Keratinocyte (primary cell): ENCODE data around the gene S100A7A. TPM values are rescaled to one million over a fixed set of nuclear protein-coding genes. Genes with fewer than 3 reads are reported as not detected.

Experiments used
- DNase-seq: peaks from one replicate; pipeline ENCODE4 v3.0.0-alpha.2; 2011; ENCODE audit warnings: low read depth, missing footprints, low spot score
- FAIRE-seq: peaks from 2 replicates; lab custom pipeline; 2011; peaks lifted over from hg19 to GRCh38; lab: Jason Lieb, UNC
- H2AFZ ChIP-seq: 2 replicates; pipeline ENCODE4 v1.6.0; 2012; ENCODE audit warnings: low read length, control low read depth, inconsistent platforms; ENCODE audit not compliant: control insufficient read depth
- H3K27ac ChIP-seq: 2 replicates; pipeline ENCODE4 v1.5.1; 2011; ENCODE audit warnings: low read length; ENCODE audit not compliant: control insufficient read depth, insufficient read depth
- H3K27me3 ChIP-seq: 3 replicates; pipeline ENCODE4 v1.6.0; 2011; ENCODE audit warnings: low read length; ENCODE audit not compliant: control insufficient read depth, insufficient read depth; ENCODE audit errors: extremely low read depth
- H3K36me3 ChIP-seq, 2 experiments: 2 replicates in 1 of 2; 3 replicates in 1 of 2; pipeline ENCODE4 v1.5.1; 2011; ENCODE audit warnings: low read length in 2 of 2, mild to moderate bottlenecking in 1 of 2; ENCODE audit not compliant: control insufficient read depth in 2 of 2, insufficient read depth in 2 of 2; ENCODE audit errors: extremely low read depth in 1 of 2
- H3K4me1 ChIP-seq: 3 replicates; pipeline ENCODE4 v1.5.1; 2011; ENCODE audit warnings: low read length; ENCODE audit not compliant: control insufficient read depth, insufficient read depth; ENCODE audit errors: extremely low read depth
- H3K4me2 ChIP-seq: 3 replicates; pipeline ENCODE4 v1.6.0; 2011; ENCODE audit warnings: low read depth, low read length; ENCODE audit not compliant: control insufficient read depth, insufficient read depth; ENCODE audit errors: extremely low read depth
- H3K4me3 ChIP-seq, 3 experiments: fragments of 200-600 bp in 1 of 3; sonication (generic) in 1 of 3; 2 replicates in 2 of 3; 3 replicates in 1 of 3; pipeline ENCODE4 v1.5.1; 2011 to 2016; ENCODE audit warnings: low read length in 3 of 3, mild to moderate bottlenecking in 3 of 3, control low read depth in 2 of 3, inconsistent platforms in 1 of 3, low read depth in 1 of 3, mixed read lengths in 1 of 3, mixed run types in 1 of 3, moderate library complexity in 1 of 3; ENCODE audit not compliant: control insufficient read depth in 2 of 3, insufficient read depth in 2 of 3; ENCODE audit errors: extremely low read depth in 1 of 3
- H3K79me2 ChIP-seq: 2 replicates; pipeline ENCODE4 v1.6.0; 2012; ENCODE audit warnings: low read length; ENCODE audit not compliant: control insufficient read depth, insufficient read depth
- H3K9ac ChIP-seq: 3 replicates; pipeline ENCODE4 v1.6.0; 2011; ENCODE audit warnings: low read length; ENCODE audit not compliant: control insufficient read depth, insufficient read depth; ENCODE audit errors: extremely low read depth
- H3K9me1 ChIP-seq: 3 replicates; pipeline ENCODE4 v1.6.0; 2011; ENCODE audit warnings: low read length; ENCODE audit not compliant: control insufficient read depth, insufficient read depth; ENCODE audit errors: extremely low read depth
- H3K9me3 ChIP-seq: 2 replicates; pipeline ENCODE4 v1.5.1; 2012; ENCODE audit warnings: low read depth, low read length; ENCODE audit not compliant: control insufficient read depth
- H4K20me1 ChIP-seq: 3 replicates; pipeline ENCODE4 v1.6.0; 2011; ENCODE audit warnings: low read length; ENCODE audit not compliant: control insufficient read depth, insufficient read depth; ENCODE audit errors: extremely low read depth
- CTCF ChIP-seq, 3 experiments: IDR thresholded peaks in 1 of 3; conservative IDR thresholded peaks in 1 of 3; optimal IDR thresholded peaks in 1 of 3; 2 replicates in 2 of 3; 3 replicates in 1 of 3; pipeline versions ENCODE3 to v1.5.1; 2011; ENCODE audit warnings: low read length in 3 of 3, mild to moderate bottlenecking in 3 of 3, moderate library complexity in 2 of 3, control low read depth in 1 of 3, inconsistent platforms in 1 of 3; ENCODE audit not compliant: insufficient read depth in 2 of 3; ENCODE audit errors: extremely low read depth in 1 of 3
- EZH2 ChIP-seq: IDR thresholded peaks from one replicate; pipeline ENCODE4 v1.6.1; 2012; ENCODE audit warnings: inconsistent platforms, mild to moderate bottlenecking, low read length, moderate library complexity
- dilution Hi-C: fragments of 300-500 bp; cut with MboI; formaldehyde crosslinking; loops from one replicate; pipeline ENCODE4 v1.7.0; 2020; ENCODE audit warnings: low sequenced_read_pairs; ENCODE audit not compliant: extremely low pct_ligation_motif_present
- polyA plus RNA-seq, 5 experiments: library from polyadenylated mRNA; depleted of rRNA in 3 of 5; stranded (reverse) in 3 of 5; stranded (forward) in 1 of 5; unstranded in 1 of 5; fragments of >200 nt; gene quantifications; 1 replicate in 1 of 5; 2 replicates in 3 of 5; 3 replicates in 1 of 5; pipeline versions ENCODE4 v1.2.1 to v1.2.3, GENCODE V29; 2011 to 2012; ENCODE audit warnings: missing spikeins in 2 of 5, low read depth in 1 of 5, low replicate concordance in 1 of 5

S100A7A gene
- polyA plus RNA-seq, 1 donor (not counting 4 experiments of a cell fraction or from before 2014, with no cell fraction given), result not detected

DNA sequence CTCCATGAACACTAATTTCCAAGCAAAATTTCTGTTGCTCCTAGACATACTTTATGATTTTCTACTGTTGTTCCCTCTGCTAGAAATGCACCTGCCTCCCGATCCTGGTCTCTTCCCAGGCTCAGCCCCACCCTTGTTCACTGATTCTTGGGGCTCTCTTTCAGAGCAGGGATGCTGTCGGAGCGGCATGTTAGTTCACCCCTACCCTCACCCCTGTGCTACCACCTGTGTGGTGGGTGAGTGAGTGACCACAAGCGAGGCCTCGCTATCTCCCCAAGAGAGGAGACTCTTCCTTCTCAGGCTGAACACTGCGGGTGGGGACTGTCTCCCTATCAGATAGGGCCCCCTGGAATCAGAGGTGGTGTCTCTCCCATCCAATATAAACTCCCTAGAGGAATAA is 20.5 kb upstream of the S100A7A start:
- no peak for TF ChIP-seq CTCF (optimal IDR thresholded peaks at IDR 0.05 in 1 of 3, IDR thresholded peaks at IDR 0.05 in 1 of 3, conservative IDR thresholded peaks at IDR 0.05 in 1 of 3; ENCODE audit: extremely low read depth in 1 of 3, insufficient read depth in 2 of 3, low read length in 3 of 3)
- no peak for TF ChIP-seq EZH2
- H3K9me3 ChIP-seq, result no peaks in the 10 kb centered on the region
- no peak overlapping the region for H3K4me2 ChIP-seq
- H3K9me1 ChIP-seq, result no peaks in the 10 kb centered on the region
- H3K27ac ChIP-seq, result no peak overlapping the region
- no peak overlapping the region for H3K9ac ChIP-seq
- no peak overlapping the region for H2AFZ ChIP-seq
- H3K36me3 ChIP-seq, result no peaks in the 10 kb centered on the region
- H4K20me1 ChIP-seq, result no peaks in the 10 kb centered on the region
- dilution Hi-C loops, result no loop called here
- no peaks in the 10 kb centered on the region for H3K79me2 ChIP-seq
- no peak for DNase-seq
- H3K27me3 ChIP-seq, result peaks cover 11% of the 10 kb centered on the region
- peaks cover 20% of the 10 kb centered on the region for H3K4me1 ChIP-seq
- H3K4me3 ChIP-seq, result no peak overlapping the region
- no peak for FAIRE-seq

DNA sequence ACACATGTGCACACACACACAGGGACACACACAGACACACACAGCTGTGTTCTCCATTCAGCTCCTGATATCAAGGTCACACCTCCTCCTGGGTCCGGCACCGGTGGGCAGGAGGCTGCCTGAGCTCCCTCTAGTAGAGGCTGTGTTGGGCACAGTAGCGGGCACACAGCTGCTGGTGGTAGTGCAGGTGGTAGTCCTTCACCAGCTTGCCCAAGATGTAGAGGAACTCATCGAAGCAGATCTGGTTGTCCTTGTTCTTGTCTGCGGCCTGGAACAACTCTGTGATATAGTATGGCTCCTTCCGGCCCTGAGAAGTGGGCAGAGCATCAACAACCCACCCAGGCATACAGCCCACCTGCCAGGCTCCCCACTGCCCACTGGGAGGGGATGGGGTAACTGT is 19.9 kb upstream of the S100A7A start:
- dilution Hi-C loops, result no loop called here

More for the DNA sequence above, 19.9 kb upstream of the S100A7A start:
- no peaks in the 10 kb centered on the region for H3K79me2 ChIP-seq
- no peaks in the 10 kb centered on the region for H3K36me3 ChIP-seq
- H3K4me3 ChIP-seq, result no peak overlapping the region
- no peak overlapping the region for H2AFZ ChIP-seq
- DNase-seq (no peak), FAIRE-seq (no peak)
- no peak overlapping the region for H3K9ac ChIP-seq
- H3K4me1 ChIP-seq, result peaks cover 13% of the 10 kb centered on the region
- no peak overlapping the region for H3K4me2 ChIP-seq
- no peak for TF ChIP-seq EZH2
- no peak for TF ChIP-seq CTCF (optimal IDR thresholded peaks at IDR 0.05 in 1 of 3, IDR thresholded peaks at IDR 0.05 in 1 of 3, conservative IDR thresholded peaks at IDR 0.05 in 1 of 3; ENCODE audit: extremely low read depth in 1 of 3, insufficient read depth in 2 of 3, low read length in 3 of 3)
- H3K9me1 ChIP-seq, result no peaks in the 10 kb centered on the region
- H3K27ac ChIP-seq, result no peak overlapping the region
- H3K27me3 ChIP-seq, result peaks cover 15% of the 10 kb centered on the region
- no peaks in the 10 kb centered on the region for H4K20me1 ChIP-seq
- no peaks in the 10 kb centered on the region for H3K9me3 ChIP-seq
